ENCODE measurements around the gene TRMT61A. TPM values are rescaled to one million over a fixed set of nuclear protein-coding genes. Genes with fewer than 3 reads are reported as not detected.

The TRMT61A gene
- total RNA-seq, 2 donors from 2014 or later = 19.6 to 40.4 TPM

DNA sequence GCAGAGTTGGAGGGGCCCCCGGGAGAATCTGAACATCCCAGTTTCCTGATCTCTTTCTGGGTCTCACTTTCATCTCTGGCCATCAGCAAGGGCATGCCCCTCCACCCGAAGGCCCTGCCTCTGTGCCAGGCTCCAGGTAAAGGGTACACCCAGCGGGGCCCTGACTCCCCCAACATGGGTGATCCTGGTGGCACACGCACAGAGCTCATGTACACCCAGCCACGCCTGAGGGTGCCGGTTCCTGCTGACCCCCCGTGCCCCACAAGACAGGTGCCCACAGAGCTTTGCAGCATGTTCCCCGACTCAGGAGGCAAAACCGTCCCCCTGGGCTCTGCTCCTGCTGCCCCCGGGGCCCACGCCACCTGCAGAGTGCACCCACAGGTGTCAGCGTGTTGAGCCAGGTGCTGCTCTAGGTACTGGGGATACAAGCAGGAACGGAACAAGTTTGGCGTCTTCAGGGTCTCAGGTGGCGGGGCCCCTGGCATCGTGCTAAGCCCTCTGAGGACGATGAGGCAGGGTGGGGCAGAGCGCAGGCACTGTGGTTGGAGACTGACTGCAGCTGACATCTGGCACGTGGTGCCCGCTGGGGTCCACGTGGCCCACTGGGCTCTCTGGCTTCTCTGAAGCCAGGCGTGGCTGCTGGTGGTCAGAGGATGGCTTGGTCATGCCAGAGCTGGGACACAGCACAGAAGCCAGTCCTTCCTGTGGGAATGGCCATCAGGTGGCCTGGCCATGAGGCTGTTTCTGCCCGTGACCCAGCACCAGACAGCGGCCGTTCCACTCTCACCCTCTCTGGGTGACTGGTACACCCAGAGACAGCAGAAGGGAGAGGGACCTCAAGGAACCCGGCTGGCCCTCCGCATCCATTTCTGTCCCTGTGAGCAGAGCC is 19.7 kb downstream of the TRMT61A start:
- peaks cover 12% of the 10 kb centered on the region for H3K4me1 ChIP-seq (replicated peaks)
- H3K4me3 ChIP-seq = no peak overlapping the region
- no peaks in the 10 kb centered on the region for H3K9me3 ChIP-seq
- H3K27ac ChIP-seq = no peak overlapping the region
- WGBS = 84% methylated on average over 27 of the region's 27 CpGs
- TF ChIP-seq POLR2AphosphoS5 (IDR thresholded peaks at IDR 0.05) (no peak), POLR2A (IDR thresholded peaks at IDR 0.05) (no peak), CTCF (IDR thresholded peaks at IDR 0.05) (no peak)
- no peak for DNase-seq (ENCODE audit: low spot score)
- intact Hi-C loops (cut with DNase I) = no loop called here
- H3K36me3 ChIP-seq = no peaks in the 10 kb centered on the region
- no peaks in the 10 kb centered on the region for H3K27me3 ChIP-seq (replicated peaks; ENCODE audit: insufficient read depth)

GRCh38 chr14:103549361-103550311 is 20.6 kb downstream of the TRMT61A start:
- Histone ChIP-seq H3K27ac (peak overlapping the region; percentile 68 to 81), H3K4me3 (no peak overlapping the region), H3K4me1 (replicated peaks) (peaks cover 3% of the 10 kb centered on the region), H3K9me3 (no peaks in the 10 kb centered on the region), H3K27me3 (replicated peaks; ENCODE audit: insufficient read depth) (no peaks in the 10 kb centered on the region), H3K36me3 (no peaks in the 10 kb centered on the region)
- intact Hi-C loops (cut with DNase I) = loop anchor here (5.0 kb wide), 1 partner anchor 162 kb away; the partner anchor contains the start of gene MARK3
- TF ChIP-seq POLR2AphosphoS5 (IDR thresholded peaks at IDR 0.05) (no peak), POLR2A (IDR thresholded peaks at IDR 0.05) (no peak), CTCF (IDR thresholded peaks at IDR 0.05) (no peak)
- 60% methylated on average over 27 of the region's 30 CpGs for WGBS
- DNase-seq (ENCODE audit: low spot score) = no peak

GRCh38 chr14:103550451-103551337 is 21.7 kb downstream of the TRMT61A start:
- Histone ChIP-seq H3K27ac (peak overlapping the region; percentile 68 to 81), H3K4me3 (no peak overlapping the region), H3K4me1 (replicated peaks) (no peaks in the 10 kb centered on the region), H3K27me3 (replicated peaks; ENCODE audit: insufficient read depth) (no peaks in the 10 kb centered on the region), H3K36me3 (no peaks in the 10 kb centered on the region), H3K9me3 (no peaks in the 10 kb centered on the region)
- WGBS = 61% methylated on average over 16 of the region's 22 CpGs
- intact Hi-C loops (cut with DNase I) = loop anchor here (5.0 kb wide), 1 partner anchor 163 kb away; the partner anchor contains the start of gene MARK3
- TF ChIP-seq POLR2A (IDR thresholded peaks at IDR 0.05) (no peak), POLR2AphosphoS5 (IDR thresholded peaks at IDR 0.05) (no peak), CTCF (IDR thresholded peaks at IDR 0.05) (no peak)
- no peak for DNase-seq (ENCODE audit: low spot score)

- DNase-seq (ENCODE audit: low spot score) = no peak
- 56% methylated on average over 17 of the region's 17 CpGs for WGBS
Measured at GRCh38 chr14:103551338-103551762, 22.4 kb downstream of the TRMT61A start.

More at GRCh38 chr14:103551338-103551762, 22.4 kb downstream of the TRMT61A start:
- intact Hi-C loops (cut with DNase I) = loop anchor here (5.0 kb wide), 1 partner anchor 164 kb away; the partner anchor contains the start of gene MARK3
- H3K9me3 ChIP-seq = no peaks in the 10 kb centered on the region
- H3K4me1 ChIP-seq (replicated peaks) = no peaks in the 10 kb centered on the region
- no peaks in the 10 kb centered on the region for H3K27me3 ChIP-seq (replicated peaks; ENCODE audit: insufficient read depth)
- TF ChIP-seq POLR2AphosphoS5 (IDR thresholded peaks at IDR 0.05) = no peak
- no peak for TF ChIP-seq CTCF (IDR thresholded peaks at IDR 0.05)
- no peak for TF ChIP-seq POLR2A (IDR thresholded peaks at IDR 0.05)
- H3K36me3 ChIP-seq = no peaks in the 10 kb centered on the region
- no peak overlapping the region for H3K4me3 ChIP-seq
- peak overlapping the region; percentile 68 to 81 for H3K27ac ChIP-seq

All from prostate gland (tissue), 2 donors.